K562 (cell line): ENCODE measurements around the gene FBXO46. TPM values are rescaled to one million over a fixed set of nuclear protein-coding genes. Genes with fewer than 3 reads are reported as not detected.
A peak's percentile ranks its signal among the peaks of the same experiment; 100 is the strongest.

Experiments
- CBFA2T3 ChIP-seq: fragments of 450-650 bp; IDR thresholded peaks from 2 replicates; pipeline ENCODE4 v1.6.1; 2017
- DLX4 ChIP-seq: fragments of 250-450 bp; sonication (Bioruptor Pico); IDR thresholded peaks from 2 replicates; pipeline ENCODE4 v1.6.1; 2021; ENCODE audit warnings: mild to moderate bottlenecking
- EGR1 ChIP-seq: fragments of 450-650 bp; conservative IDR thresholded peaks from 2 replicates; pipeline ENCODE4 v1.6.1; 2017; ENCODE audit warnings: mild to moderate bottlenecking
- FOS ChIP-seq: IDR thresholded peaks from 3 replicates; pipeline ENCODE4 v1.6.1; 2011; ENCODE audit not compliant: insufficient read length; ENCODE audit errors: extremely low read depth
- FOXP1 ChIP-seq: sonication (generic); formaldehyde crosslinking; IDR thresholded peaks from 2 replicates; pipeline ENCODE4 v1.8.0; 2022; ENCODE audit warnings: mild to moderate bottlenecking, missing genetic modification reagents
- GTF2B ChIP-seq: IDR thresholded peaks from 2 replicates; pipeline ENCODE4 v1.6.1; 2011; ENCODE audit not compliant: insufficient read length; ENCODE audit errors: extremely low read depth
- HDAC2 ChIP-seq: fragments of 450-650 bp; IDR thresholded peaks from 2 replicates; pipeline ENCODE4 v1.6.1; 2016; ENCODE audit warnings: mild to moderate bottlenecking
- HDGF ChIP-seq: fragments of 450-650 bp; IDR thresholded peaks from 2 replicates; pipeline ENCODE4 v1.6.1; 2016
- HOXB6 ChIP-seq: fragments of 250-450 bp; sonication (Bioruptor Pico); IDR thresholded peaks from 2 replicates; pipeline ENCODE4 v1.5.1; 2022; ENCODE audit warnings: mild to moderate bottlenecking, borderline replicate concordance
- KAT8 ChIP-seq: fragments of 450-650 bp; IDR thresholded peaks from 2 replicates; pipeline ENCODE4 v1.6.1; 2016; ENCODE audit warnings: low read depth, mild to moderate bottlenecking
- MEF2A ChIP-seq: IDR thresholded peaks from 2 replicates; pipeline ENCODE4 v1.6.1; 2011; ENCODE audit warnings: low read depth, mild to moderate bottlenecking, low read length, moderate library complexity; ENCODE audit not compliant: control insufficient read depth
- NFRKB ChIP-seq: fragments of 450-650 bp; IDR thresholded peaks from 2 replicates; pipeline ENCODE4 v1.6.1; 2016; ENCODE audit warnings: low read depth
- PCBP1 ChIP-seq: fragments of 200-400 bp; formaldehyde crosslinking; IDR thresholded peaks from 2 replicates; pipeline ENCODE4 v1.6.1; 2018; ENCODE audit warnings: mild to moderate bottlenecking, low read depth, low read length; ENCODE audit not compliant: poor library complexity, severe bottlenecking
- SMARCB1 ChIP-seq: IDR thresholded peaks from 2 replicates; pipeline ENCODE4 v1.6.1; 2011; ENCODE audit warnings: improper control_type of control experiment, low read depth; ENCODE audit not compliant: insufficient read length
- SRSF7 ChIP-seq: fragments of 200-400 bp; formaldehyde crosslinking; optimal IDR thresholded peaks from 2 replicates; pipeline ENCODE3; 2017; ENCODE audit warnings: mild to moderate bottlenecking, low read depth, low read length
- TBL1XR1 ChIP-seq, 2 experiments: IDR thresholded peaks; 2 replicates each; pipeline ENCODE4 v1.6.1; 2012; ENCODE audit warnings: improper control_type of control experiment in 2 of 2, low read length in 2 of 2, mild to moderate bottlenecking in 1 of 2
- ZNF324 ChIP-seq: fragments of 250-450 bp; sonication (Bioruptor Pico); IDR thresholded peaks from 2 replicates; pipeline ENCODE4 v1.4.0; 2020; ENCODE audit warnings: mild to moderate bottlenecking
- ZNF408 ChIP-seq: fragments of 250-450 bp; sonication (Bioruptor Pico); IDR thresholded peaks from 2 replicates; pipeline ENCODE4 v1.4.0; 2020; ENCODE audit warnings: low read depth, mild to moderate bottlenecking, moderate library complexity
- polyA plus RNA-seq, 8 experiments: library from polyadenylated mRNA; depleted of rRNA in 4 of 8; stranded (reverse) in 5 of 8; unstranded in 3 of 8; fragments of >200 nt; fragmentation: Nextera tagmentation in 2 of 8; fragmentation: Illumina TruSeq in 1 of 8; extraction: Ambion mirVana in 2 of 8; extraction: Trizol in 1 of 8; gene quantifications; 2 replicates each; pipeline versions ENCODE4 v1.2.1 to v1.2.3, GENCODE V29; 2011 to 2014; ENCODE audit warnings: inconsistent platforms in 1 of 8, missing spikeins in 1 of 8
- total RNA-seq, 7 experiments: library from RNA; depleted of rRNA in 6 of 7; stranded (reverse); fragments of >200 nt in 6 of 7; fragmentation: Illumina TruSeq in 2 of 7; extraction: Trizol in 2 of 7; gene quantifications; 2 replicates each; pipeline versions ENCODE4 v1.2.1 to v1.2.3, GENCODE V29; 2011 to 2021; ENCODE audit warnings: low replicate concordance in 1 of 7
- TF ChIP-seq, protein P1 (sequence below): fragments of 450-650 bp; IDR thresholded peaks from 2 replicates; pipeline ENCODE4 v1.6.1; 2016; ENCODE audit warnings: mild to moderate bottlenecking
- TF ChIP-seq, protein P2 (sequence below): fragments of 200-800 bp; sonication (Bioruptor generic); IDR thresholded peaks from 2 replicates; pipeline ENCODE4 v1.6.1; 2017; ENCODE audit warnings: missing genetic modification characterization, missing compliant biosample characterization
- TF ChIP-seq, protein P3 (sequence below): fragments of 150-350 bp; conservative IDR thresholded peaks from 2 replicates; pipeline ENCODE4 v1.6.1; 2014; ENCODE audit warnings: low read length

Gene FBXO46
- total and polyA plus RNA-seq, 9 of the 15 experiments (the other 6 are each of a cell fraction or from before 2014, with no cell fraction given) = 1.5 to 36.1 (median 7.3) TPM

GRCh38 chr19:45730368-45731288, at the start of gene FBXO46 (continued):
- TF ChIP-seq, protein P1, sequence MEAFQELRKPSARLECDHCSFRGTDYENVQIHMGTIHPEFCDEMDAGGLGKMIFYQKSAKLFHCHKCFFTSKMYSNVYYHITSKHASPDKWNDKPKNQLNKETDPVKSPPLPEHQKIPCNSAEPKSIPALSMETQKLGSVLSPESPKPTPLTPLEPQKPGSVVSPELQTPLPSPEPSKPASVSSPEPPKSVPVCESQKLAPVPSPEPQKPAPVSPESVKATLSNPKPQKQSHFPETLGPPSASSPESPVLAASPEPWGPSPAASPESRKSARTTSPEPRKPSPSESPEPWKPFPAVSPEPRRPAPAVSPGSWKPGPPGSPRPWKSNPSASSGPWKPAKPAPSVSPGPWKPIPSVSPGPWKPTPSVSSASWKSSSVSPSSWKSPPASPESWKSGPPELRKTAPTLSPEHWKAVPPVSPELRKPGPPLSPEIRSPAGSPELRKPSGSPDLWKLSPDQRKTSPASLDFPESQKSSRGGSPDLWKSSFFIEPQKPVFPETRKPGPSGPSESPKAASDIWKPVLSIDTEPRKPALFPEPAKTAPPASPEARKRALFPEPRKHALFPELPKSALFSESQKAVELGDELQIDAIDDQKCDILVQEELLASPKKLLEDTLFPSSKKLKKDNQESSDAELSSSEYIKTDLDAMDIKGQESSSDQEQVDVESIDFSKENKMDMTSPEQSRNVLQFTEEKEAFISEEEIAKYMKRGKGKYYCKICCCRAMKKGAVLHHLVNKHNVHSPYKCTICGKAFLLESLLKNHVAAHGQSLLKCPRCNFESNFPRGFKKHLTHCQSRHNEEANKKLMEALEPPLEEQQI = no peak
- TF ChIP-seq ZNF324 (CRISPR knock-in tag) (no peak), NFRKB (peak; percentile 94; the same call in 1 of the 2 replicates), TBL1XR1 (IDR thresholded peaks at IDR 0.05; ENCODE audit: low read length in 2 of 2) (no peak), KAT8 (no peak), ZNF408 (CRISPR knock-in tag) (no peak), GTF2B (no peak), CBFA2T3 (no peak), SMARCB1 (no peak), HDAC2 (no peak), HOXB6 (CRISPR knock-in tag) (no peak), SRSF7 (no peak), DLX4 (CRISPR knock-in tag) (no peak), MEF2A (no peak), FOS (no peak), EGR1 (peak; percentile 43), PCBP1 (peak; percentile 91), FOXP1 (CRISPR knock-in tag) (no peak), HDGF (no peak)
- TF ChIP-seq, protein P2, sequence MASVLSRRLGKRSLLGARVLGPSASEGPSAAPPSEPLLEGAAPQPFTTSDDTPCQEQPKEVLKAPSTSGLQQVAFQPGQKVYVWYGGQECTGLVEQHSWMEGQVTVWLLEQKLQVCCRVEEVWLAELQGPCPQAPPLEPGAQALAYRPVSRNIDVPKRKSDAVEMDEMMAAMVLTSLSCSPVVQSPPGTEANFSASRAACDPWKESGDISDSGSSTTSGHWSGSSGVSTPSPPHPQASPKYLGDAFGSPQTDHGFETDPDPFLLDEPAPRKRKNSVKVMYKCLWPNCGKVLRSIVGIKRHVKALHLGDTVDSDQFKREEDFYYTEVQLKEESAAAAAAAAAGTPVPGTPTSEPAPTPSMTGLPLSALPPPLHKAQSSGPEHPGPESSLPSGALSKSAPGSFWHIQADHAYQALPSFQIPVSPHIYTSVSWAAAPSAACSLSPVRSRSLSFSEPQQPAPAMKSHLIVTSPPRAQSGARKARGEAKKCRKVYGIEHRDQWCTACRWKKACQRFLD (CRISPR knock-in tag) = peak; percentile 85; the same call in 1 of the 2 replicates
- TF ChIP-seq, protein P3, sequence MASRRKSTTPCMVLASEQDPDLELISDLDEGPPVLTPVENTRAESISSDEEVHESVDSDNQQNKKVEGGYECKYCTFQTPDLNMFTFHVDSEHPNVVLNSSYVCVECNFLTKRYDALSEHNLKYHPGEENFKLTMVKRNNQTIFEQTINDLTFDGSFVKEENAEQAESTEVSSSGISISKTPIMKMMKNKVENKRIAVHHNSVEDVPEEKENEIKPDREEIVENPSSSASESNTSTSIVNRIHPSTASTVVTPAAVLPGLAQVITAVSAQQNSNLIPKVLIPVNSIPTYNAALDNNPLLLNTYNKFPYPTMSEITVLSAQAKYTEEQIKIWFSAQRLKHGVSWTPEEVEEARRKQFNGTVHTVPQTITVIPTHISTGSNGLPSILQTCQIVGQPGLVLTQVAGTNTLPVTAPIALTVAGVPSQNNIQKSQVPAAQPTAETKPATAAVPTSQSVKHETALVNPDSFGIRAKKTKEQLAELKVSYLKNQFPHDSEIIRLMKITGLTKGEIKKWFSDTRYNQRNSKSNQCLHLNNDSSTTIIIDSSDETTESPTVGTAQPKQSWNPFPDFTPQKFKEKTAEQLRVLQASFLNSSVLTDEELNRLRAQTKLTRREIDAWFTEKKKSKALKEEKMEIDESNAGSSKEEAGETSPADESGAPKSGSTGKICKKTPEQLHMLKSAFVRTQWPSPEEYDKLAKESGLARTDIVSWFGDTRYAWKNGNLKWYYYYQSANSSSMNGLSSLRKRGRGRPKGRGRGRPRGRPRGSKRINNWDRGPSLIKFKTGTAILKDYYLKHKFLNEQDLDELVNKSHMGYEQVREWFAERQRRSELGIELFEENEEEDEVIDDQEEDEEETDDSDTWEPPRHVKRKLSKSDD = no peak
